Transverse colon (tissue), 4 donors: ENCODE data around the gene PMIS2.

ENCODE experiments used
- CTCF ChIP-seq, 5 experiments: fragments of 200-600 bp in 3 of 5; fragments of 450-650 bp in 2 of 5; sonication (generic) in 3 of 5; IDR thresholded peaks; 1 replicate in 2 of 5; 2 replicates in 3 of 5; pipeline ENCODE4 v1.5.1; 2016 to 2017; ENCODE audit warnings: antibody characterized with exemption in 5 of 5, inconsistent platforms in 3 of 5, mild to moderate bottlenecking in 2 of 5, moderate library complexity in 1 of 5
- EP300 ChIP-seq: sonication (generic); formaldehyde crosslinking; IDR thresholded peaks from one replicate; pipeline ENCODE4 v1.6.1; 2017; ENCODE audit warnings: antibody characterized with exemption, low read depth
- POLR2AphosphoS5 ChIP-seq, 3 donors: sonication (generic); formaldehyde crosslinking; IDR thresholded peaks; one replicate each; pipeline ENCODE4 v1.6.1; 2016; ENCODE audit warnings: antibody characterized with exemption in 3 of 3

- TF ChIP-seq CTCF (IDR thresholded peaks at IDR 0.05) (no peak), EP300 (no peak), POLR2AphosphoS5 (IDR thresholded peaks at IDR 0.05) (no peak)
Observed at GRCh38 chr19:35560677-35561076, 25.3 kb upstream of the PMIS2 start.
